Cortex of kidney (tissue), 1 donor: ENCODE results near the gene MFAP3L.
"Not testable (repeated sequence)": the region's sequence is repeated elsewhere in the genome, so short reads cannot be mapped to it uniquely, and the experiment has no call there.

Experiments
- DNase-seq: peaks from one replicate; lab custom pipeline; 2025; lab: John Stamatoyannopoulos, UW

Gene MFAP3L

DNA sequence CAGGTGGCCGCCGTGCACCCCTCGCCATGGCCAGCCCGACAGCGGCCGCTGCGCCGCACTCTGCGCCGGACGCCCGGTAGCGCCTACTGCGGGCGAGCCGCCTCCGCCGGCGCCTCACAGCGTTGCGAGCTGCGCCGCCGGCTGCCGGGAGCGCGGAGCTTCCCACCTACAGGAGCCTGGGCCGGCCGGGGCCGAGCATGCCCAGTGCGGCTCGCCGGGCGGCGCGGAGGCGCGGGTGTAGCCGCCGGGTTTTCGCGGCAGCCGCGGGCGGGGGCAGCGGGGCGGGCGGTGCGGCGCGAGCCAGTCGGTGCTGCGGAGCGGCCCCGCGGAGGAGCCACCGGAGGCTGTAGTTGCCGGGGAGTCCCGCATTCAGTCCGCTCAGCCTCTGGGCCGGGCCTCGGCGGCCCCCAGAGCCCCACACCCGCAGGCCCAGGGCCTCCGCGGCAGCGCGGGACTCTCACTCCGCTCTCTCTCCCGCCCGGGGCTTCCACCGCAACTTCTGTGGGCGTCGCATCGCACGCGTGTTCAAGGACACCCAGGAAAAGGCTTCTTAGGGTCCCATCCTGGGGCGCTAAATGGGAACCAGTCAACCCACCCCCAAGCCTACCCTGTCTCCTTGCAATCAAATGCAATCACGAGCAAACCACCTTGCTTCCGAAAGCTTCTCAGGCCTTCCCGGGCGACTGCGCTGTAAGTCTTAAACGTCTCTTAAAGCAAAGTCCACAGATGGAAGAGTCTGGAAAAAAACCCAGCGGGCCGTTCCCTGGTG is at the start of gene MFAP3L:
TSS of gene MFAP3L (minus strand) at position 143 of the 769 bp plus-strand sequence. CDS start 20,518 bp downstream, outside the sequence.
- peak; percentile 32 for DNase-seq

DNA sequence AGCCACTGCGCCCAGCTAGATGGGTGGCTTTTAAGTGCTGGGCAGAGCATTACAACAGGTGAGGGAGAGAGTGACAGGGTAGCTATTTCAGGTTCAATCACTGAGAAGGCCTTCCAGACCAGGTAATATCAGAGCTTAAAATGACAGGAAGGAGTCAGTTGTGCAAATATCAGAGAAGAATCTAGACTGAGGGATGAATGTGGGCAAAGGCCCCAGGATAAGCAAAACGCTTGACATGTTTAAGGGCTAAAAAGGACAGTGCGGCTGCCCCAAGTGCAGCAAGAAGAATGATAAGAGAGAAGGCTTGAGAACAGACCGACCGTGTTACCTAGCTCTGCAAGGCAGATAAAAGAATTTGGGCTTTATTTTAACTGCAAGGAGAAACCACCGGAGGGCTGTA is 45.0 kb upstream of the MFAP3L start:
- no peak for DNase-seq

DNA sequence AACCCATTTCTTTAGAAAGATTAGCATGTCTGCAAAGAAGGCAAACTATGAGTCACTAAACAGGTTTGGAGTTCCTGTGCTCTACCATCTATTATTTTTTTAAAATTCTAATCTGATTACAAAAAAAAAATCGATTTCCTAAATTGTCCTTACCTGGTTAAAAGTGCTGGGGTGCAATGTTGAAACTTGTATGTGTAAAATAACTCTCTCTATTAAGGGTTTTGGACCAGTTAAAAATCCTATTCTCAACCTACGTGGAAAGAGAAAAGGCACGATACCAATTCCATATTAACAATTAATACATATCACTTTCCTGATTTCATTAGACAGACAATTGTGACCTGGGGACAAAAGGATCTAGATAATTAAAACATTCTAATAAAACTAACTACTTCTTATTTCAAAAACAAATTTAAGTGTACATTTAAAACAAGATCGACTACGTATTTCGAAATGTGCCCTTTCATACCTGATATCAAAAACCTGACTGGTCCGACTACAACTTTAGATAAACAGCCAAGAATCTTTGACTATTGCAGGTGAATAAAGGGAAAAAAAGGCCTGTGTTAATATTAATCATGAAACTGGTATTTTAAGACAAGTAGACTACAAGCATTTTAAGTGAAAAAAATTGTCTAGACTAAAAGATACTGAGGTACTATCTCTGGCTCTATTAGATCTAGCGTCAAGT is 42.4 kb upstream of the MFAP3L start:
- no peak for DNase-seq

DNA sequence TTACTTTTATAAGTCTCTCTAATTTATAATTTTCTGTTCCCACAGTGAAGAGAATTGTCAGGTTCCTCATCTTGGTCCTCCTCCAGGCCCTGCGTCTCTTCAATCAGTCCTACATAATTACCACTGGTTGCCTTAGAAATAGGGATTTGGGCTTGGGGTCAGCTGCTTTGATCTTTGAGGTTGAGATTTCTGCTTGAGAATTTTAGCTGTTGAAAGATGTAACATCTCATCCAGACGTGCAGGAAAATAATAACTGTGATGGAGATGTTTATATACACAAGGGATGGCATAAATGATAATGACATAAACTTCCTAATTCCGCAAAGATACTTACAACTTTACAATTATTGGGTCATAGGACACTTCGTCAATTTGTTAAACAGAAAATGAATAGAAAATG is 33.2 kb upstream of the MFAP3L start:
- DNase-seq = no peak

DNA sequence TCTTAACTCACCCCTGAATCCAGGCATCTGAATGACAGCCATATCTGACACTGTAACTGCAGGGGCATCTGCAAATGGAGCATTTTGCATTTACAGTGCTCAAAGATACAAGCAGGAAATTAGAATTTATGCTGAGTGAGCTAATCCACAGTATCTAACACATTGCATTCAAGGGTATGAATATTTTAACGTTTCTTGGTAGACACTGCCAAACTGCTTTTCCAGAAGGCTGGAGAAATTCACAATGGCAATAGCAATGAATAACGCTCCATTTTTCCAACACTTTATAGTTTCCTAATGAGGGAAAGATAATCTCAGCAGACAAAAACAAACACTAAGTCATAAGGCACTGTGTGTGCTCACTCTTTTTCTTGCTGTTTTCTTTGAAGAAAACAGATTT is 32.6 kb upstream of the MFAP3L start:
- no peak for DNase-seq

DNA sequence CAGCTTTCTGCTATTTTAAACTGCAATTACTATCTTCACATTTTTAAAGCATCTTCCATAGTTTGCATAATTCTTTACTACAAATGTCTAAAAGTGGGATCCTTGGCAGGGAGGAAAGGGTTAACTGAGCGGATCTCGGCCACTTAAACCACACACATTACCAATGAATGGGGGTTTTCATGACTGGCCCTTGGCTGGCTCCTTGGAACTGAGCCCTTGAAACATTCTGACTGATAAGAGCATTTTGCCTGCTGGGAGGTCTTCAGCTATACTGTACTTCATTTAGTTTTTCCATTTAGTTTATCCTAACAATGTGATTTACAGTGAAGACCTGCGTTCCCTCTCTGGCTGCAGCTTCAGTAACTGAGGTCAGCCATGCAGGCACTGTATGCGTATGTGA is 31.7 kb upstream of the MFAP3L start:
- no peak for DNase-seq

DNA sequence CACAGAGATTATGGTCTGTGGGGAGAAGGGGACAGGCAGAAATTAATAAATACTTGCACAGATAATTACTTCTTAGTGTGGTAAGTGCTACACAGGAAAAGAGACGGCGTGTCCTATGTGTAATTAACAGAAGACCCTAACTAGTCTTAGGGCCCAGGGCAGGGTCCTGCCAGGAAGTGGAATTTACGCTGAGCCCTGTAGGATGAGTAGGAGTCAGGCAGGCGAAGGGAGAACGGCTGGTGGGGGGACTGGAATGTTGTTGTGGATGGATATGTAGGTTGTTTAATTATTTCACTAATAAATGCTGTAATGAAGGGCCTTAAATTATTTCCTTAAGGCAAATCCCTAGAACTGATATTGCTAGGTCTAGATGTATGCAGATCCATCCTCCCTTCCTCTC is 26.7 kb upstream of the MFAP3L start:
- no peak for DNase-seq

DNA sequence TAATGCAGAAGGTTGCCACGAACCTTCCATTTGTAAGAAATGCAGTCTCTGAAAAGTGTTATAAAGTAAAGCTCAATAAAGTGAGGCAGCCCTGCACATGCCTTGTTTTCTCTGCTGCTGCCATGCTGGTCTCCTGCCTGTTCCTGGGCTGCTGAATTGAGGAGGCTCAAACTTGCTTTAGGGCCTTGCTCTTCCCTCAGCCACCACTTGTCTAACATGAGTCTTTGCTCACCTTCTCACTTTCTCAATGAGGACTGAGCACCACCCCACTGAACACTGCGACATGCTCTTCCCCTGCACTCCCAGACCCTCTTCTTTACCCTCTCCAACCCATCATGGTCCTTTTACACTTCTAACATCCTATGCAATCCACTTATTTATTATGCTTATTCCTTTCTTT is 25.2 kb upstream of the MFAP3L start:
- no peak for DNase-seq

DNA sequence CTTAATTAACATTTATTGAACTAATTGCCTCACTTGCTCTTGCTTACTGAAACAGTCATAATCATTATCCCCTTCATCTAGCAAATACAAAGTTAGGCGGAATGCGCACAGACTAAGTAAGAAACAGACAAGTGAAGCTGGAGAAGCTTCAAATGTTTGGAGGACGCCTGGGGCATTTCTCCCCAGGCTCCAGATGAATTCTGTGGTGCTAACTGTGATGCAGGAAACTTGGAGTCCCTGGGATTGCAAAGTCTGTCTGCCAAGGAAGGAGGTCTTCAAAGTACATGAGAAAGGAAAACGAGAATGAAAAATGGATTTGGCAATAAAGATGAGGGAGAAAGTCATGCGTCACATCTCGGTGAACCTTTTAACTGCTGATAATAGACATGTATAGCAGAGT is 23.6 kb upstream of the MFAP3L start:
- DNase-seq = no peak

DNA sequence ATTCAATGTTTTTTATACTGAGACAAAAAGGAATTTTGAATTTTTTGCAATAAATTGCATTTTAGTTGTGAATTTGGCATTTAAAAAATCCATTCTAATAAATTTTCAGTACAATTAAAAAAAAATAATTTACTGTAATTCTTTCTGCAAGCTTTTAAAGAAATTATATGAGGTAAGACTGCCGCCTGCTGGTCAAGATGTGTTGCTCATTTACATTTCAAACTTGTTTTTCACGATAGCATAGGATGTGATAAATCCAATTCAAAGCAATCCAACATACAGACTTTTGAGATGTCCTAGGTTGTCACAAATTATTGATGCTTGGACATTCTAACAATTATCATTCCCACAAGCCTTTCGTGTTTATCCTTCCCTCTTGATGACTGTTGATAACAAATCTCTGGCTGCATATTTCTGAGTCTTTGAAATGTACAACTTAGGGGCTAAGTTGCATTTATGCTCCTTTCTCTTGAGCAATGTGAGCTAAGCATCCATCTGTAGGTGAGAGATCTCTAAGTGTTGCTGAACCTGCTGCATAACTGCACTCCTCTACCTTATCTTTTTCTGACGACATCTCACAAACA is 21.7 kb upstream of the MFAP3L start:
- DNase-seq = no peak

DNA sequence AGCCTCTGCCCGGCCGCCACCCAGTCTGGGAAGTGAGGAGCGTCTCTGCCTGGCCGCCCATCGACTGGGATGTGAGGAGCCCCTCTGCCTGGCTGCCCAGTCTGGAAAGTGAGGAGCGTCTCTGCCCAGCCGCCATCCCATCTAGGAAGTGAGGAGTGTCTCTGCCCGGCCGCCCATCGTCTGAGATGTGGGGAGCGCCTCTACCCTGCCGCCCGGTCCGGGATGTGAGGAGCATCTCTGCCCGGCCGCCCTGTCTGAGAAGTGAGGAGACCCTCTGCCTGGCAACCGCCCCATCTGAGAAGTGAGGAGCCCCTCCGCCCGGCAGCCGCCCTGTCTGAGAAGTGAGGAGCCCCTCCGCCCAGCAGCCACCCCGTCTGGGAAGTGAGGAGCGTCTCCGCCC is 20.0 kb upstream of the MFAP3L start:
- DNase-seq = not testable (repeated sequence)

DNA sequence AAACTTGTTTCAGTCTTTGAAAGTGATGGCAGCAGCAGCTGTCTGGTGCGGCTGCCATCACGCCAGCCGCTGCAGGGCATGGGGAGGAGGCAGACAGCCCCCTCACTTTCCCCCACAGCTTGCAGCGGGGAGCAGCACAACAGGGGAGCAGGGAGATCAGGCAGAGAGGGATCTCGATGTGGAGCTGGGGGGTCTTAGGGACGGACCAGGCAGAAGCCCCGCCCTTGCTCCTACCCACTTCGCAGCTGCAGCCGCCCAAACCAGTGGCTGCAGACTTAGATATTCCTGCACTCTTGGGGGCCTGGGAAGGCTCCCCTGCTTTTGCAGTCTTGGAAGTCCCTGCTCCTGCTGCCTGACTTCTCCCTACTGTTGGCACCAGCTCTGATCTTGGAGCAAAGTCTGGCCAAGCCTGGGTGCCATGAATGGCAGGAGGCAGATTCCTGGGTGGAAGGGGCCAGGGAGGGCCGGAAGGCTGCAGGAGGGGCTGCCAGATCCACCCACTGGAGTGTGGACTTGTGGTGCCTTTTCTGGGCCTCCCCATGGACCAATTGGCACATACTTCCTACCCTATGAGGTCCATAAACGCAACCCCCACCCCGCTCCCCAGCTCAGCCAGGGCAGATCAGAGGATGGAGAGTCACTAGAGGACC is 14.0 kb upstream of the MFAP3L start:
- DNase-seq = no peak

DNA sequence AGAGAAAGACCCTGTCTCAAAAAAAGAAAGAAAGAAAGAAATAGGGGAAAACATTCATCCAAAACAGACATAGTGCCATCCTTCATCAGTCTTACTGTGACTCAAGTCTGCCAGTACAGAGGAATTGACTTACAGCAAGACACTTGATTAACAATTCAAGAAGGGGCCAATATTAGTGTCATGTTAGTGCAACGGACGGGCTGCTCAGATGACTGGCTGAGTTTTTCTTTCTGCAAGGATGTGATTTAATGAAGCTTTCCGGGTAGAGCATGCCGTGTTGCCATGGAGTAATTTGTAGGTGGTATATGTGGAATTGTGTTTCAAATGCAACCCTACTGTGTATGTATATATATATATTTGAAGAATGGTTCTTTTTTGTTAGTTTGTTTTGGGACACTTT is 12.6 kb upstream of the MFAP3L start:
- DNase-seq = no peak

DNA sequence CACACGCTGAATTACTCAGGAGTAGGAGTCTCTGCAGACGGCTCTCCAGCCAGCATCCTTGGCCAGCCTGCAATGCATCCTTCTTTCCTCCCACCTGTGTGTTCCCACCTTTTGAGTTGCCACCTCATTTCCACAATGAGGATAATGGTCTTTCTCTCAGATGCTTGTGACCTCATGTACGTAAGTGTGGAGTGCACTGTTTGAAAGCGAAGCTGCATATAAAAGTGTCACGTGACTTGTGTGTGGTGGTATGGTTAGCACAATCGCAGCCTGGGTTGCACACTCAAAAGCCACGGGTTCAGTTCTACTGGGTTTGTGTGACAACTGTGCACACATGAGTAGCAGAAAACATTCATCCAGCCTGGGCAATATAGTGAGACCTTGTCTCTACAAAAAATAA is 12.0 kb upstream of the MFAP3L start:
- no peak for DNase-seq

DNA sequence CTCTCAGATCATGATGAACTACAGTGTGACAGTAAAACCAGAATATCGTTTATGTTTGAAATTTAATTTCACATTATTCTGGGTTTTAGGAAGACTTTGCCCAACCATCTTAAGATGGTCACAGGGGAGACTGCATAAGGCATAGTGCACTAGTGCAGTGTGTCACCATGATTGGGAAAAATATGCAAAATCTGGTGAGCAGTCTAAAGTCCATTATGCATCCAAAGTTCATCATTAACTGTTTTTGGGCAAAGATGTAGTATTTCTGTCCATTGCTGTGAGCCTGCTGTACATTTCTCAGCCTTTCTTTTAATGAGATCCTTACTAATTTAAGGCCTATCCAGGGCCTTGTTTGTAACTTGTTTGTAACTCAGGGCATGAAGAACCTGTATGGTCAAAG is 11.3 kb upstream of the MFAP3L start:
- no peak for DNase-seq

DNA sequence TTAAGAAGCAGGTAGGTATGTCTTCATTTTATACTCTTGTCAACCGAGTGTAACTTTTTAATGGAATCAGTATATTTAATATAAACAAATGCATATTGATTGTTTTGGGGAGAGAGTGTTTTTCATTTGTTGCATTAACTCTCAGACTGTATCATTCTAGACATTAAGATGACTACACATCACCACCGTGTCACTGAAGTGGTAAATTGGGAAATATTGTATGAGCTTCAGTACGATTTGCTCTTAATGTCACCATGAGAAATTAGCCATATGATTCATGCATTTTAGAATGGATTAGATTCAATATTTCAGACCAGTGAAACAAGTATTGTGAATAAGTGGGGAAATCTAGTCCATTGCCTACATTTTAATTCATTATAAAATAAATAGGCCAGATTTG is 9.7 kb upstream of the MFAP3L start:
- DNase-seq = no peak

DNA sequence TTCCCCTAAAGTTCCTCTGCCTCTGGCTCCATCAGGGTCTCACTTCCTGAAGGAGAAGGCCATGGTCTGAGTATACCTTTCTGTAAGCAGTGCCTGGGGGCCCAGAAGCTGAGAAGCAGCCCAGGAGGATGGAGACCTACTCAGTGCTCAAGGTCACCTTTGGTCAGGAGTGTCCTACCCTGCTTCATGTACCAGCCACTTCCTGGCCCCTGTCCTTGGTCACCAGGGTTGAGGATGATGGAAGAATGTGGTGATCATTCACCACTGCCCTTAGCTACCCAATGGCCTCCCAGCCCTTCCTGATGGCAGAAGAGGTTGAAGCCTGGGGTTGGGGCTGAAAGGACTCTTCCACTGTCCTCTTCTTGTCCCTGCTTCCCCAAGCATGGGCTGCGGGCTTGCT is 9.0 kb upstream of the MFAP3L start:
- no peak for DNase-seq

DNA sequence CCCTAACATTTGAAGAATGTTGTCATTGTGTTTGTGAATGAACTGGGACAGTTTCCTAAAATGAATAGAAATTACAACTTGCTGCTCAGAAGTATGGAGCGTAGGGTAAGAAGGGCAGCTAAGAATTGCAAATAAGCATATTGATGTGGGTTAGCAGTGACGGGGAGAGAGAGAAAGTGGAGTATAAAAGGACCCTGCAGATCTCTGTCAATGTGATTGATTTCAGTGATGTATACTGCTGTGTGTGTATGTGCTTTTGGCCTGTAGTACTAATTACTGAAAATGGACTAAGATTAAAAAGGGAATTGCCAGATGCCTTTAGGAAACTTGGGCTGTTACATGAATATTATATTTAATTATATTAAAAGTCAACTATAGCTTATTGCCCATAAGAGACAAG is 7.8 kb upstream of the MFAP3L start:
- DNase-seq = no peak

DNA sequence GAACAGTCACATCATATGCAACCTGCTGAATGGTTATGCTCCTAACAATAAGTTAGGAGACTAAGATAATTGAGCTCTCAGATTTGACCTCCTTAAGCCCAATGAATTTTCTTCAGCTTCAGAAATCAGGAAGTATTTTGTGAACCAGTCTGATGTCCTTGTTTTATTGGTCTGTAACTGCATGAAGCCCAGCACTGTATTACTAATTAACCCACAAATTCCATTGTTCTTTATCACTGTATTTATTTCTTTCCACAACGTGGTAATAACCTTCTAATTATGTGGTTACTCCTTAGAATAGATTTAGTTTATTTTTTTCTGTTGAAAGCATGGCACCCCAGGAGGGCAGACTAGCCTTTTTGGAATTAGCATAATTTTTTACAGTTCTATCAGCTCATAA is 3.9 kb upstream of the MFAP3L start:
- DNase-seq = no peak

DNA sequence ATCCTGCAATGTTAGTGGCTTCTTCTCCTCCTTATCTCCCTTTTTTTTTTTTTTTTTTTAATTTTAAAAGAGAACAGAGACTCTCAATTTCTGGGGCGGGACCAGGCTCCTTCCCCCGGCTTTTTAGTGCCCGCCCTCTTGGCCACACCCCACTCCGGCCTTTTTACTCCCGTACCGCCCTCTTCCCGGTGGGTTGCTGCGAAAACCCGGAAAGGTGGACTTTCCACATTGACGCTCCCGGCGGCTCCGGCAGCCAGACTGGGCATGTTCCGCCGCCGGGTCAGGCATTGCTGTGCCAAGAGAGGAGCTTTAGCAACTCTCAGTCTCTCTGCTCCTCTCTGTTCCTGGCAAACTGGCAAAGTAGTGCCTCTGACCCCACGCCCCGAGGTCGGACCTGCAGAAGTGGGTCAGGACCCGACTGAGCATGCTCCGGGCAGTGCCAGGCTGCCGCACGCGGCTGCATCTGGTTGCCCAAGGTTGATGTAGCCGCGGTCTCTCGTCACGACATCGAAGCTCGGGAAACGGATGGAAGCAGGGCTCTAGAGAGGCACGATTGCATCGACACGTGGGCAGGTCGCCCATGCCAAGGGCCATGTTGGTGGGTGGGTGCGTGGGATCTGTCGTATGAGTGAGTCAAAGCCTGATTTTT is 1.1 kb upstream of the MFAP3L start:
- DNase-seq = peak; percentile 24

DNA sequence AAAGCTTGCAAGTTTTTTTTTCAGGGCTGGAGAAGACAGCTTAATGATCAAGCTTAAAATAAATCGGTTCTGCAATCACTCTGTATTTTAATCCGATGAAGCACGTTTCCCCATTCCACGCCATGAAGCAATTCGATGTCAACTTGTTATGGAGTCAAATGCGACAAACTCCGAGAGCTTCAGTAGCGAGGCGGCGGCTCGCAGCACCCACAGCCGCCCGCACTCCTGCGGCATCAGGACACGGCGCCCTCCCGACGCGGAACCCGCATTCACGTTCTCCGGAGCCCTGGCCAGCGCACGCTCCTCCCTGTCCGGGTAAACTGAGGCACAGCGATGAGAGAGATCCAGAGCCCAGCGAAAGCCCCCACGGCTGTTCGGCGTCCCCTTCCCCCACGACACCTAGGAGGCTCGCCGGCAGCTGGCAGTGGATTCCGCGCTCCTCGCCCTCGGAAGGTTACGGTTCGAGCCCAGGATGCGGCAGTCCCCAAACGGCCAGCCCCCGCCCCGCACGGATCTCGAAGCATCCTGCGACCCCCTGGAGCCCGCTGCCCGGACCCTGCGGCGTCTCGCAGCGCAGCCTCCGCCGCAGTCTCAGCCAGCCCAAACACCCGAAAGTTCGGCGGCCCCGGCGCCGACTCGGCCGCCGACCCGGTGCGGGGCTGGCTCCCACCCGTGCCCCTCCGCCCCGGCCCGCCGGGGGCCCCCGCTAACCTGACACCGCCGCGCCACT is 507 bp downstream of the MFAP3L start:
- DNase-seq = no peak

DNA sequence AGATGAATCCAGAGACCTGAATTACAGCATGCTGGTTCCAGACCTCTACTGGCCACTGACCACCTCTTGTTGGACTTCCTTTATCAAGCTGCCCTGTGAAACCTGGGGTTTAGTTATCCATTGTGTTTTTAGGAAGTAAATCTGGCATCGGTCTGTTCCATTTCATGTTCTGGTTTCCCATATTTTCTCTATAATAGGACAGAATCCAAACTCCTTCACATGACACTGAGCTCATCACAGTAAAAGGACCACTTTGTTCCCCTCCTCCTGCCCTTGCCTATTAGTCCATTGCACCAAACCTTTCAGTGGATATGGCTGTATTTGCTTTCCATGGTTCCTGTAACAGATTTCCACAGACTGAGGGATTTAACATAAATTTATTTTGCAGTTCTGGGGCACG is 4.0 kb downstream of the MFAP3L start:
- DNase-seq = no peak
